ENCODE measurements around the gene KCNQ1. TPM values are rescaled to one million over a fixed set of nuclear protein-coding genes. Genes with fewer than 3 reads are reported as not detected.

The KCNQ1 gene
- total RNA-seq, 2 experiments from 2014 or later: 20.4 to 24.3 TPM

GRCh38 chr11:2867722-2868505, 423.1 kb downstream of the KCNQ1 start:
- Mint-ChIP-seq H3K4me1 (peaks cover 2% of the 10 kb centered on the region), H3K9me3 (no peaks in the 10 kb centered on the region), H3K4me3 (no peak overlapping the region), H3K36me3 (ENCODE audit: low read depth) (peaks cover 2% of the 10 kb centered on the region), H3K27me3 (peaks cover 59% of the 10 kb centered on the region), H3K27ac (no peak overlapping the region)
- DNase-seq: no peak
- ChIA-PET POLR2A (no interaction called here), CTCF (no interaction called here)

- DNase-seq: no peak
- Mint-ChIP-seq H3K9me3 (no peaks in the 10 kb centered on the region), H3K27me3 (peaks cover 53% of the 10 kb centered on the region), H3K27ac (no peak overlapping the region), H3K4me1 (peaks cover 2% of the 10 kb centered on the region), H3K36me3 (ENCODE audit: low read depth) (peaks cover 2% of the 10 kb centered on the region), H3K4me3 (peak overlapping the region; percentile 32)
- ChIA-PET CTCF (no interaction called here), POLR2A (interaction anchor here (0.6 kb wide), 1 partner anchor 322 kb away, joined by 3 read pairs; no protein-coding TSS in a partner anchor)
Observed at GRCh38 chr11:2868506-2869133, 423.8 kb downstream of the KCNQ1 start.

GRCh38 chr11:2869134-2869526, 424.3 kb downstream of the KCNQ1 start:
- Mint-ChIP-seq H3K4me3 (no peak overlapping the region), H3K4me1 (peaks cover 2% of the 10 kb centered on the region), H3K9me3 (no peaks in the 10 kb centered on the region), H3K27ac (no peak overlapping the region), H3K27me3 (peaks cover 48% of the 10 kb centered on the region), H3K36me3 (ENCODE audit: low read depth) (peaks cover 2% of the 10 kb centered on the region)
- no peak for DNase-seq
- ChIA-PET CTCF (no interaction called here), POLR2A (interaction anchor here (0.6 kb wide), 1 partner anchor 321 kb away, joined by 3 read pairs; no protein-coding TSS in a partner anchor)

GRCh38 chr11:2869561-2870427, 425.0 kb downstream of the KCNQ1 start:
- Mint-ChIP-seq H3K27ac (no peak overlapping the region), H3K4me3 (no peak overlapping the region), H3K4me1 (peaks cover 2% of the 10 kb centered on the region), H3K36me3 (ENCODE audit: low read depth) (peaks cover 2% of the 10 kb centered on the region), H3K27me3 (peaks cover 44% of the 10 kb centered on the region), H3K9me3 (no peaks in the 10 kb centered on the region)
- no peak for DNase-seq
- CTCF ChIA-PET: no interaction called here
- POLR2A ChIA-PET: interaction anchor here (0.6 kb wide), 1 partner anchor 321 kb away, joined by 3 read pairs; no protein-coding TSS in a partner anchor

- H3K27ac Mint-ChIP-seq: no peak overlapping the region
- peaks cover 2% of the 10 kb centered on the region for H3K36me3 Mint-ChIP-seq (ENCODE audit: low read depth)
- no peak for DNase-seq
- H3K4me1 Mint-ChIP-seq: peaks cover 2% of the 10 kb centered on the region
- POLR2A ChIA-PET: no interaction called here
- CTCF ChIA-PET: no interaction called here
- H3K4me3 Mint-ChIP-seq: no peak overlapping the region
- no peaks in the 10 kb centered on the region for H3K9me3 Mint-ChIP-seq
- H3K27me3 Mint-ChIP-seq: peaks cover 41% of the 10 kb centered on the region
Observed at GRCh38 chr11:2870460-2870859, 425.7 kb downstream of the KCNQ1 start.

GRCh38 chr11:2870969-2871680, 426.3 kb downstream of the KCNQ1 start:
- Mint-ChIP-seq H3K9me3 (no peaks in the 10 kb centered on the region), H3K4me1 (peaks cover 2% of the 10 kb centered on the region), H3K36me3 (ENCODE audit: low read depth) (peaks cover 2% of the 10 kb centered on the region), H3K4me3 (no peak overlapping the region), H3K27ac (no peak overlapping the region), H3K27me3 (peaks cover 40% of the 10 kb centered on the region)
- no peak for DNase-seq
- ChIA-PET CTCF (no interaction called here), POLR2A (no interaction called here)

- no peak overlapping the region for H3K27ac Mint-ChIP-seq
- H3K9me3 Mint-ChIP-seq: peaks cover 2% of the 10 kb centered on the region
- DNase-seq: no peak
- H3K4me1 Mint-ChIP-seq: no peaks in the 10 kb centered on the region
- H3K27me3 Mint-ChIP-seq: peaks cover 17% of the 10 kb centered on the region
- CTCF ChIA-PET: interaction anchor here (0.9 to 1.4 kb wide), 2 partner anchors 10 to 342 kb away, joined by 3 to 4 read pairs; partner anchors contain the start of gene CDKN1C
- no peak overlapping the region for H3K4me3 Mint-ChIP-seq
- H3K36me3 Mint-ChIP-seq (ENCODE audit: low read depth): no peaks in the 10 kb centered on the region
- POLR2A ChIA-PET: no interaction called here
Observed at GRCh38 chr11:2874963-2875362, 430.2 kb downstream of the KCNQ1 start.

- no peak overlapping the region for H3K4me3 Mint-ChIP-seq
Observed at GRCh38 chr11:2877474-2877873, 432.7 kb downstream of the KCNQ1 start.

GRCh38 chr11:2878782-2879181, 434.0 kb downstream of the KCNQ1 start:
- H3K4me1 Mint-ChIP-seq: peaks cover 2% of the 10 kb centered on the region
- ChIA-PET CTCF (interaction anchor here (1.3 to 3.0 kb wide), 2 partner anchors 346 to 459 kb away, joined by 5 to 10 read pairs; no protein-coding TSS in a partner anchor), POLR2A (no interaction called here)
- H3K36me3 Mint-ChIP-seq (ENCODE audit: low read depth): no peaks in the 10 kb centered on the region
- DNase-seq: no peak
- H3K9me3 Mint-ChIP-seq: peaks cover 2% of the 10 kb centered on the region
- peaks cover 18% of the 10 kb centered on the region for H3K27me3 Mint-ChIP-seq
- no peak overlapping the region for H3K27ac Mint-ChIP-seq
- no peak overlapping the region for H3K4me3 Mint-ChIP-seq

More at GRCh38 chr11:2877474-2877873, 432.7 kb downstream of the KCNQ1 start:
- peaks cover 2% of the 10 kb centered on the region for H3K9me3 Mint-ChIP-seq
- POLR2A ChIA-PET: no interaction called here
- H3K27me3 Mint-ChIP-seq: peaks cover 6% of the 10 kb centered on the region
- no peak overlapping the region for H3K27ac Mint-ChIP-seq
- no peaks in the 10 kb centered on the region for H3K4me1 Mint-ChIP-seq
- CTCF ChIA-PET: interaction anchor here (1.3 to 3.0 kb wide), 2 partner anchors 345 to 457 kb away, joined by 5 to 10 read pairs; no protein-coding TSS in a partner anchor
- no peaks in the 10 kb centered on the region for H3K36me3 Mint-ChIP-seq (ENCODE audit: low read depth)
- no peak for DNase-seq

- Mint-ChIP-seq H3K27ac (no peak overlapping the region), H3K9me3 (peaks cover 2% of the 10 kb centered on the region), H3K4me3 (no peak overlapping the region), H3K4me1 (peaks cover 5% of the 10 kb centered on the region), H3K36me3 (ENCODE audit: low read depth) (no peaks in the 10 kb centered on the region), H3K27me3 (peaks cover 20% of the 10 kb centered on the region)
- DNase-seq: no peak
- ChIA-PET CTCF (interaction anchor here (1.3 to 1.7 kb wide), 2 partner anchors 7 to 348 kb away, joined by 4 read pairs; no protein-coding TSS in a partner anchor), POLR2A (no interaction called here)
Observed at GRCh38 chr11:2880646-2881045, 435.8 kb downstream of the KCNQ1 start.

GRCh38 chr11:2881076-2881980, 436.5 kb downstream of the KCNQ1 start:
- Mint-ChIP-seq H3K9me3 (peaks cover 2% of the 10 kb centered on the region), H3K27me3 (peaks cover 20% of the 10 kb centered on the region), H3K4me3 (no peak overlapping the region), H3K36me3 (ENCODE audit: low read depth) (no peaks in the 10 kb centered on the region), H3K4me1 (peaks cover 5% of the 10 kb centered on the region), H3K27ac (no peak overlapping the region)
- no peak for DNase-seq
- ChIA-PET POLR2A (no interaction called here), CTCF (interaction anchor here (0.5 to 1.7 kb wide), 4 partner anchors 11 to 576 kb away, joined by 3 to 5 read pairs (median 4); no protein-coding TSS in a partner anchor)

Data from activated CD4-positive, alpha-beta T cell treated with anti-CD3 and anti-CD28 coated beads, Interleukin-2, amount 10 ng/mL, durations not matched to agents 7 days and 5 days (primary cell).